Activated T-cell treated with anti-CD3 and anti-CD28 coated beads for 1 hour (primary cell): Measurements from ENCODE around the gene NR3C1.

Source experiments
- DNase-seq: peaks from one replicate; pipeline ENCODE4 v3.0.0-alpha.2; 2020; ENCODE audit warnings: low read depth

NR3C1 gene

DNA sequence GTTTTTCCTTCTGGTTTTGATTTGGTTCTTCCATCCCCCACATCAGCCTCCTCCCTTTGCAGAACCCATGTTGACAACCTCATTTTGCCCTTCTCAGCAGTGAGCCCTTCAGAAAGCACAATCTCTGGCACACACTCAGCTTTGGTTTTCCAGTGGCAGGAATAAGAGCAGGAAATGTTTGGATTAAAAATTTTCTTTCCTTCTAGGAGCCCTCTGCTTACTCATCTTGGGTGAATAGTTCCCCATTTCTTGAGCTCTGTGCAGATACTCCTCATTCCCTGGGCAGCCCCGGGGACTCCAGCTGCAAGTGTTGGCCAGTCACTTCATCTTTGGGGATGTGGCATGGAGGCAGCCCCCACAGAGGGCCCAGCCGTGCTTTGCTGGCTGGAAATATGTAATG, 170.5 kb downstream of the NR3C1 start:
- DNase-seq = no peak

GRCh38 chr5:143231973-143232812, 171.3 kb downstream of the NR3C1 start:
- no peak for DNase-seq

DNA sequence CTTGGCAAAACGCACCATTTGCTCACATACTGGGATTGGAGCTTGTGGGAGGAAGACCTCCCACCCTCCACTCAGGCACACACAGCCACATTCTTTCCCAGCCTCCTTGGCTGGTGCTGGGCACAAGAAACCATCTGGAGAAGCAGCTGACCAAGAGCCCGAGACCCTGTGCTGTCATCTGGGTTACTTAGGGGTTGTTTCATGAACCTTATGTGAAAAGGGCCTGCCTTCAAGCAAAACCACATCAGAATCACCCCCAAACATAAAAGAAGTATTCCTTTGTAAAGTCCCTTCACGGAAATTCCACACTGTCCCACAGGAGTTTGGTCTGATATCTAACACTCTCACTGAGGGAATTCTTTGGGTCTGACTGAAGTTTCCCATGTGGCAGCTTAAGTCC, 172.1 kb downstream of the NR3C1 start:
- DNase-seq = no peak

DNA sequence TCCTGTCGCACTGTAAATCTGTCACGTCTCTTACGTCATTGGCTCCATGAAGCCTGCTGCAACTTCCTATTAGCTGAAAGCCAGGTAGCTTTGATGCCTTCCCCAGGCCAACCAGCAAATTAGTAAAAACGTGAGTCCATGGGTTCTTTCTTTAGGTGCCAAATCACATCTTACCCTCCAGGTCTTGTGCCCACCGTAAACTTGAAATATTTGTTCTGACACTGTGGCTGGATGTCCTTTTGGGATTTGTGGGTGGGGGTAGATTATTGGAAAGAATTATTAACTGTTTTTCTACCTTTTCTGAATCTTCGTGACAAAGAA, 172.8 kb downstream of the NR3C1 start:
- DNase-seq = no peak

- no peak for DNase-seq
These were observed 173.4 kb downstream of the NR3C1 start for GRCh38 chr5:143229896-143230675.

- no peak for DNase-seq
These were observed 174.0 kb downstream of the NR3C1 start for GRCh38 chr5:143229426-143229895.

- DNase-seq = no peak
These were observed 174.7 kb downstream of the NR3C1 start for GRCh38 chr5:143228597-143229293.
